Posterior vena cava (tissue), 2 donors: ENCODE results near the gene UFSP2. TPM values are rescaled to one million over a fixed set of nuclear protein-coding genes. Genes with fewer than 3 reads are reported as not detected.

Experiments
- DNase-seq: peaks from one replicate; pipeline ENCODE4 v3.0.0-alpha.2; 2020; ENCODE audit warnings: low spot score
- intact Hi-C, 2 donors: fragments of 100-400 bp; cut with DNase I; formaldehyde crosslinking; loops; one replicate each; pipeline versions ENCODE4 v1.14.1 to v1.14.2; 2022 to 2023
- total RNA-seq, 2 donors: library from RNA; stranded (reverse); fragmentation: NEBNext Ultra II Directional; extraction: Animal tissue kit (Norgen Biotek cat#: 25700); gene quantifications; one replicate each; pipeline ENCODE4 v1.2.1, GENCODE V29; 2021
- donor health status: DM: yes; HTN: yes; CAD: no.
- donor health status: DM: yes; HTN: yes; CAD: no.

The UFSP2 gene
- total RNA-seq, 2 donors from 2014 or later, result 40.3 to 51.8 TPM

- intact Hi-C loops, result no loop called here
- DNase-seq, result no peak
These were observed 15.7 kb upstream of the UFSP2 start for GRCh38 chr4:185441479-185441878.

DNA sequence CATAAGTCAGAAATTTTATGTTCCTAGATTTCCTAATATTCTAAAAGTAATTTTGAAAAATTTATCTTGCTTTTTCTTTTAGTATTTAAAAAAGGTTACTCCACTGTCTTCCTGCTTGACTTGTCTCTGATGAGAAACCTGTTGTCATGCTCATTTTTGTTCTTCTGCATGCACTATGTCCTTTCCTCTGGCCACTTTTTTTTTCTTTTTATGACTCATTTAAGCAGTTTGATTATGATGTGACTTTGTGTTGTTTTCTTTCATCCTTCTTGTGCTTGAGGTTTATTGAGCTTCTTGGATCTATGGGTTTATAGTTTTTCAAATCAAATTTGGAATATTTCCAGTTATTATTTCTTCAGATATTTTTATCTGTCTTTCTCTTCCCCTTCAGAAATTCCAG lies 12.0 kb upstream of the UFSP2 start:
- intact Hi-C loops, result no loop called here
- DNase-seq, result no peak

DNA sequence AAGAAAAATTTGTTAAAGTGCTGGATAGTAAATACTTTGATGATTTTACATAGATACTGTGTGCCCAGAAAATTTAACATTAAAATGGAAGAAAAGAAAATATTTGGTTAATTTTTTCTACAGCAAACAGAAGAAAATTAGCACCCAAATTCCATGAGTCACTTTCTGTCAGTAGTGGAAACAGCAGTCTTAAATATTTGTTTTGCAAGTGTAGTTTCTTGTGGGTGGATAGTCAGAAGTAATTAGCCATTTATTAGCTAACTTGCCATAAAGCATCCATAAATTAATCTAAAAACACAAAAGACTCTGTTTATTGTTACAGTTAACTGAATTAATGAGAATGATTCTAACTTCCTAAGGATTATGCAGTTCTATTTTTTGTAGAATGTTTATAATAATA lies 9.7 kb upstream of the UFSP2 start:
- no peak for DNase-seq
- intact Hi-C loops, result no loop called here

GRCh38 chr4:185429660-185430059 lies 3.9 kb upstream of the UFSP2 start:
- DNase-seq, result no peak
- intact Hi-C loops, result loop anchor here in 1 of 2 donors (5.0 kb wide), 2 partner anchors 677 to 1762 kb away; no protein-coding TSS in a partner anchor

DNA sequence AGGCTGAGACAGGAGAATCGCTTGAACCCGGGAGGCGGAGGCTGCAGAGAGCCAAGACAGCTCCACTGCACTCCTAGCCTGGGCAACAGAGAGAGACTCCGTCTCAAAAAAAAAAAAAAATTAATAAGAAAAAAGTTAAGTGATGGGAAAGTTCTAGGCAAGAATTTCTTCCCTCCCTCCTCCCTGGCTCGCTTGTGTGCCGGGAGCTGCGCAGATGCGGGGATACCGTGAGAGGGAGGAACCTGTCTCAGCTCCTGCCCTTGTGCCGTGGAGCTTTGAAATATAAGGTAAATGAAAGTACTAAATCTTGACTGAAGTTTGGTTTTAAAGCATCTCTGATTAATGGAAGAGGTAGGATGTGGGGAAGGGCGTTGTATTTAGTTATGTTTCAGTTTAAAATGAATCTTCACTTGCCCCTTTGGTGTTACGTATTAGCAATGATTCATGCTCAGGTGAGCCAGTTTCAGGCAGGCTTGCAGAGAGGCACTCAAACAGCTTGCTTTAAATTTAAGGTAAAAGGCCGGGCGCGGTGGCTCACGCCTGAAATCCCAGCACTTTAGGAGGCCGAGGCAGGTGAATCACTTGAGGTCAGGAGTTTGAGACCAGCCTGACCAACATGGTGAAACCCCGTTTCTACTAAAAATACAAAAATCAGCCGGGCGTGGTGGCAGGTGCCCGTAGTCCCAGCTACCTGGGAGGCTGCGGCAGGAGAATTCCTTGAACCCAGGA lies 1.4 kb upstream of the UFSP2 start:
- DNase-seq, result no peak
- intact Hi-C loops, result loop anchor here in 1 of 2 donors (5.0 kb wide), 1 partner anchor 1760 kb away; no protein-coding TSS in a partner anchor

GRCh38 chr4:185424905-185425646 lies 688 bp downstream of the UFSP2 start:
- DNase-seq, result no peak
- intact Hi-C loops, result loop anchor here (5.0 kb wide), 2 partner anchors 37 to 1758 kb away; no protein-coding TSS in a partner anchor

DNA sequence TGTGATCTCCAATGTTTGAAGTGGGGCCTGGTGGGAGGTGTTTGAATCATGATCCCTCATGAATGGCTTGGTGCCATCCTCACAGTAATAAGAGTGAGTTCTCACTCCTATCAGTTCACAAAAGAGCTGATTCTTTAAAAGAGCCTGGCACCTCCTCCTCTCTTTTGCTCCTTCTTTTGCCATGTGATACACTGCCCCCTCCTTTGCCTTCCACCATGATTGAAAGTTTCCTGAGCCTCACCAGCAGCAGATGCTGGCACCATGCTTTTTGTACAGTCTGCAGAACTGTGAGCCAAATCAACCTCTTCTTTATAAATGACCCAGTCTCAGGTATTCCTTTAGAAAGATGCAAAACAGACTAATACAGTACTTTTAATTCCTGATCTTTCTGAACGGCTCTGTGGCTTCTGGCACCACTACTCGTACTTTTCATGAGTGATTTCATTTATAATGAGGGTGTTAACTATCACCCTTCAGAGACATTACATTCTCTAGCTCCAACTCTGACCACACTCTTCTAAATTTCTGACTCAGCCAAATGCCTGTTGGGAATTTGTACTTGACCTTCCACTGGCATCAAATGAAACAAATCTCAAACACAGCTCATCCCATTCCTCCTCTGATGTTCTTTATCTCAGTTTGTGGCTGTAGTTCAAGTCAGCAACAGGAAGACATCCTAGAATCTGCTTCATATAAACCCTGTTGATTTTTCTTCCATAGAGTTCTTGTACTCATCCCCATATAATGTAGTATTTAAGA lies 4.2 kb downstream of the UFSP2 start:
- no peak for DNase-seq
- intact Hi-C loops, result loop anchor here in 1 of 2 donors (5.0 kb wide), 1 partner anchor 41 kb away; no protein-coding TSS in a partner anchor

GRCh38 chr4:185416955-185417354 lies 8.8 kb downstream of the UFSP2 start:
- intact Hi-C loops, result no loop called here
- DNase-seq, result no peak

- intact Hi-C loops, result no loop called here
- no peak for DNase-seq
These were observed 13.4 kb downstream of the UFSP2 start for GRCh38 chr4:185412412-185412811.

GRCh38 chr4:185411849-185412248 lies 13.9 kb downstream of the UFSP2 start:
- DNase-seq, result no peak
- intact Hi-C loops, result no loop called here

GRCh38 chr4:185408432-185408831 lies 17.3 kb downstream of the UFSP2 start:
- intact Hi-C loops, result no loop called here
- DNase-seq, result no peak

GRCh38 chr4:185405296-185405999 lies 20.3 kb downstream of the UFSP2 start:
- intact Hi-C loops, result no loop called here
- no peak for DNase-seq

DNA sequence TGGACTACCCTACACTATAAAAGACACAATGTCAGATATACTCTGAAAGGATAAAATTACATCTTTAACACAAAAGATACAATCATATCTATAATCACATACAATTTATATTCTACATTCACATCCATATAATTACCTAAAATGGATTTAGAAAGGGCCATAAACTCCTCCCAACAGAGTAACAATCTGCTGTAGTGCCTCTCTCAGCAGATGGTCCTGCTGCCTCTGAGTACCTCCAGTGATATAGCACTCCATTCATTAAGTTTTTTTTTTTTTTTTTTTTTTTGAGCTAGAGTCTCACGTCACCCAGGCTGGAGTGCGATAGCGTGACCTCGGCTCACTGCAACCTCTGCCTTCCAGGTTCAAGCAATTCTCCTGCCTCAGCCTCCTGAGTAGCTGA lies 21.7 kb downstream of the UFSP2 start:
- intact Hi-C loops, result loop anchor here in 1 of 2 donors (5.0 kb wide), 1 partner anchor 382 kb away; no protein-coding TSS in a partner anchor
- DNase-seq, result no peak

GRCh38 chr4:185399466-185399865 lies 26.3 kb downstream of the UFSP2 start:
- intact Hi-C loops, result loop anchor here in 1 of 2 donors (10.0 kb wide), 1 partner anchor 195 kb away; the partner anchor contains the start of genes CFAP97 and SNX25
- DNase-seq, result no peak

DNA sequence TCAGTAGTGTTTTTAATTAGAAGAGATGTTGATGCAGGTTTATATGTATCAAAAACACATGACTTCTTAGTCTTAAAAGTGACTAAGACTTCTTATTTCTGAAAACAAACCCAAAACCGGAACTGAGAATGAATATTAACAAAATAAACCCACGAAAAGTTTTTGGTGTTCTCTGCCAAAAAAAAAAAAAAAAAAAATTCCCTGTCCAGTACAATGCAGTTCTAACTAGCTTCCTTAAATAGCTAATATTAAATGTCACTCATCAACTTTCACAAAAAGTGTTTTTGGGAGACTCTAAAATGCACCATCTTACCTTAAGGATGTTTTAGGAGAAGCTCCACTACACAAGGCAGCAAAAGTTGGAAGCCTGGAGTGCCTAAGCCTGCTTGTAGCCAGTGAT lies 27.1 kb downstream of the UFSP2 start:
- DNase-seq, result no peak
- intact Hi-C loops, result loop anchor here in 1 of 2 donors (10.0 kb wide), 1 partner anchor 194 kb away; the partner anchor contains the start of genes CFAP97 and SNX25

DNA sequence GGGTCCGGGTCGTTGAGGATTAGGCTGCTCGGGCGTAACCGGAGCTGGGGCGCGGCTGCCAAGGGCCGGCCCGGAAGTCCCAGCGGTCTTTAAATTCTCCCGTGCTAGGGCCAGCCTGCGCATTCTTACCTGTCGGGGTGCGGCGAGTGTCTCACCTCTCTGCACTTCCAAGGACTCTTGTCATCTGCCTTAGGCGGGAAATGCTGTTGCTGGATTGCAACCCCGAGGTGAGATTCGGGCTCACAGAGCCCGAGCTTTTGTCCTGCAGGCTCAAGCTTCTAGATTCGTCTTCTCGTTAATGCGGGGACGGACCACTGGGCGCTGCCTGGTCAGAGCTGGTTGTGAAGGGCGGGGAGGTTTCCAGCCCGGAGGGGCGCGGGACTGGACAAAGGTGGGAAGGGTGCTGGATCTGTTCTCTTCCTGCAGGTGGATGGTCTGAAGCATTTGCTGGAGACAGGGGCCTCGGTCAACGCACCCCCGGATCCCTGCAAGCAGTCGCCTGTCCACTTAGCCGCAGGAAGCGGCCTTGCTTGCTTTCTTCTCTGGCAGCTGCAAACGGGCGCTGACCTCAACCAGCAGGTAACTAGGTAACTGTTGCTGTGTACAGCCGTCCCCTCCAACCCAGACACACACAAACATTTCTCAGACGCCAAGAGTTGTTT lies 28.9 kb downstream of the UFSP2 start, which contains the start of gene ANKRD37:
Gene ANKRD37, plus strand, starts transcription at position 118 of the 662 bp plus-strand sequence. Its CDS starts 83 bp downstream, at position 201.
- DNase-seq, result no peak
- intact Hi-C loops, result loop anchor here in 1 of 2 donors (10.0 kb wide), 1 partner anchor 192 kb away; the partner anchor contains the start of genes CFAP97 and SNX25

- peak; percentile 99 for DNase-seq
- intact Hi-C loops, result loop anchor here in 1 of 2 donors (10.0 kb wide), 1 partner anchor 191 kb away; the partner anchor contains the start of genes CFAP97 and SNX25
These were observed 29.6 kb downstream of the UFSP2 start for GRCh38 chr4:185395956-185396723.
